Loucy (cell line): Measurements from ENCODE around the gene PALLD.

Experiments used
- H2AFZ ChIP-seq: fragments of 200-600 bp; sonication (generic); 2 replicates; pipeline ENCODE4 v1.6.0; 2016; ENCODE audit warnings: antibody characterized with exemption, mild to moderate bottlenecking, low read length, moderate library complexity
- H3F3A ChIP-seq: fragments of 200-600 bp; 2 replicates; pipeline ENCODE4 v1.6.0; 2016; ENCODE audit warnings: antibody characterized with exemption, low read depth, mild to moderate bottlenecking
- H3K27me3 ChIP-seq: fragments of 200-600 bp; sonication (generic); 2 replicates; pipeline ENCODE4 v1.6.1; 2014; ENCODE audit warnings: low read length, mild to moderate bottlenecking; ENCODE audit not compliant: insufficient read depth, poor library complexity, severe bottlenecking
- H3K36me3 ChIP-seq: fragments of 200-600 bp; sonication (generic); 2 replicates; pipeline ENCODE4 v1.6.1; 2016; ENCODE audit warnings: low read length; ENCODE audit not compliant: insufficient read depth
- H3K4me1 ChIP-seq: fragments of 200-600 bp; sonication (generic); 2 replicates; pipeline ENCODE4 v1.5.1; 2014; ENCODE audit warnings: low read length, mild to moderate bottlenecking; ENCODE audit not compliant: insufficient read depth, poor library complexity, severe bottlenecking
- H3K4me2 ChIP-seq: fragments of 200-600 bp; sonication (generic); 2 replicates; pipeline ENCODE4 v1.6.0; 2014; ENCODE audit warnings: antibody characterized with exemption, low read length, low read depth, mild to moderate bottlenecking; ENCODE audit not compliant: poor library complexity, severe bottlenecking
- H3K4me3 ChIP-seq: fragments of 200-600 bp; sonication (generic); 2 replicates; pipeline ENCODE4 v1.5.1; 2014; ENCODE audit warnings: low read length, mild to moderate bottlenecking, mixed read lengths; ENCODE audit not compliant: poor library complexity, severe bottlenecking
- H3K79me2 ChIP-seq: fragments of 200-600 bp; sonication (generic); 2 replicates; pipeline ENCODE4 v1.6.1; 2014; ENCODE audit warnings: low read length; ENCODE audit not compliant: insufficient read depth
- H3K9ac ChIP-seq: fragments of 200-600 bp; sonication (generic); 2 replicates; pipeline ENCODE4 v1.6.0; 2014; ENCODE audit warnings: mild to moderate bottlenecking, low read depth, low read length, moderate library complexity; ENCODE audit not compliant: poor library complexity, severe bottlenecking
- H3K9me2 ChIP-seq: fragments of 200-600 bp; sonication (generic); replicated peaks from 2 replicates; pipeline ENCODE4 v1.6.1; 2016; ENCODE audit warnings: low read depth, low read length, mixed read lengths
- H3K9me3 ChIP-seq: fragments of 200-600 bp; sonication (generic); 2 replicates; pipeline ENCODE4 v1.6.1; 2014; ENCODE audit warnings: mild to moderate bottlenecking, antibody characterized with exemption, low read length, low read depth; ENCODE audit not compliant: insufficient read depth
- H4K20me1 ChIP-seq: fragments of 200-600 bp; sonication (generic); 2 replicates; pipeline ENCODE4 v1.6.0; 2014; ENCODE audit warnings: antibody characterized with exemption, low read length, mild to moderate bottlenecking; ENCODE audit not compliant: insufficient read depth, poor library complexity, severe bottlenecking
- EZH2phosphoT487 ChIP-seq: fragments of 200-600 bp; IDR thresholded peaks from 2 replicates; pipeline ENCODE4 v1.6.1; 2018; ENCODE audit warnings: antibody characterized with exemption, mild to moderate bottlenecking, moderate library complexity, borderline replicate concordance
- TF ChIP-seq, protein P1 (sequence below): fragments of 200-600 bp; sonication (generic); conservative IDR thresholded peaks from 2 replicates; pipeline ENCODE4 v1.5.1; 2014; ENCODE audit warnings: mild to moderate bottlenecking, antibody characterized with exemption, low read length

PALLD gene

DNA sequence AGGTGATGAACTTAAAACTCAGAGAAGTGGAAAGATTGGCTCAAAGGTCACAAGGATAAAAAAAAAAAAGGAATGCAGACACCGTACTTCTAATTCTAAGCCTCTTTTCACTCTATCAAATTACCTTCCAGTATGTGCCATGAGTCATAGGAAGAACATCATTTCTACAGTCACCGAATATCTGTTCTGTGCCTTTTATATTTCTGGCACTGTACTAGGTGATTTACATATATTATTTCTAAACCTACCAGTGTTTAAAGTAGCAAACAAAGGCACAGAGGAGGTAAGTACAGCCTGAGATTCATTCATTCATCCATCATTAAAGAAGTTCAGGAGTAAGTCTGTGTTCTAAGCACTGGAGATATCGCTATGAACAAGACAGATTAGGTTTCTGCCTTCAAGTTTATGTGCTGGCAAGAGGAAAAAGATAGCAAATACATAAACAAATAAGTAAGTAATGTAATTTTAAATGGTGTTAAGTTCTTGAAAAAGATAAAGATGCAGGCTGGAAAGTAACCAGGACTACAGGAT is 65.3 kb downstream of the PALLD start:
- no peaks in the 10 kb centered on the region for H4K20me1 ChIP-seq
- no peaks in the 10 kb centered on the region for H3K36me3 ChIP-seq
- TF ChIP-seq, protein P1, sequence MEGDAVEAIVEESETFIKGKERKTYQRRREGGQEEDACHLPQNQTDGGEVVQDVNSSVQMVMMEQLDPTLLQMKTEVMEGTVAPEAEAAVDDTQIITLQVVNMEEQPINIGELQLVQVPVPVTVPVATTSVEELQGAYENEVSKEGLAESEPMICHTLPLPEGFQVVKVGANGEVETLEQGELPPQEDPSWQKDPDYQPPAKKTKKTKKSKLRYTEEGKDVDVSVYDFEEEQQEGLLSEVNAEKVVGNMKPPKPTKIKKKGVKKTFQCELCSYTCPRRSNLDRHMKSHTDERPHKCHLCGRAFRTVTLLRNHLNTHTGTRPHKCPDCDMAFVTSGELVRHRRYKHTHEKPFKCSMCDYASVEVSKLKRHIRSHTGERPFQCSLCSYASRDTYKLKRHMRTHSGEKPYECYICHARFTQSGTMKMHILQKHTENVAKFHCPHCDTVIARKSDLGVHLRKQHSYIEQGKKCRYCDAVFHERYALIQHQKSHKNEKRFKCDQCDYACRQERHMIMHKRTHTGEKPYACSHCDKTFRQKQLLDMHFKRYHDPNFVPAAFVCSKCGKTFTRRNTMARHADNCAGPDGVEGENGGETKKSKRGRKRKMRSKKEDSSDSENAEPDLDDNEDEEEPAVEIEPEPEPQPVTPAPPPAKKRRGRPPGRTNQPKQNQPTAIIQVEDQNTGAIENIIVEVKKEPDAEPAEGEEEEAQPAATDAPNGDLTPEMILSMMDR, result no peak
- no peak for TF ChIP-seq EZH2phosphoT487
- no peaks in the 10 kb centered on the region for H3K27me3 ChIP-seq
- H3K4me3 ChIP-seq, result no peak overlapping the region
- no peaks in the 10 kb centered on the region for H3K9me2 ChIP-seq
- H3F3A ChIP-seq, result no peaks in the 10 kb centered on the region
- H3K9ac ChIP-seq, result no peak overlapping the region
- H3K4me1 ChIP-seq, result no peaks in the 10 kb centered on the region
- no peak overlapping the region for H2AFZ ChIP-seq
- H3K9me3 ChIP-seq, result no peaks in the 10 kb centered on the region
- H3K4me2 ChIP-seq, result no peak overlapping the region
- no peaks in the 10 kb centered on the region for H3K79me2 ChIP-seq

DNA sequence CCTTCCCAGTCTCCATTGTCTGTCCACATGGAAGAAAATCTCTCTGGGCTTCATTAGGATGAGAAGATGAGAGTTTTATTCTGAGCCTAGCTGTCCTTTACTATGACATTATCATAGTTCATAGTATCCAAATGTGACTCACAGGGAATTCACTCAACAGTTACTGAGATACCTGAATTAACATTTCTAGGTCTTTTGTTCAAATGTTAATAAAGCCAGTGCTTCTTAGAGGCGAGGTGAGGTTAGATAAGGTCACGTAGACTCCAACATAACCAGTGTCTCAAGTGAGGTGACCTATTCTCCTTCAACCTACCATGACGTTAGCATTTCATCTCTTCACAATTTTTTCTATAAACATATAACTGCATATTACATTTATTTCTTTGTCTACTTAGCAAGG is 67.2 kb downstream of the PALLD start:
- no peak overlapping the region for H3K4me2 ChIP-seq
- H3K4me1 ChIP-seq, result no peaks in the 10 kb centered on the region
- no peak overlapping the region for H3K9ac ChIP-seq
- no peaks in the 10 kb centered on the region for H3K79me2 ChIP-seq
- H3K27me3 ChIP-seq, result no peaks in the 10 kb centered on the region
- H3K36me3 ChIP-seq, result no peaks in the 10 kb centered on the region
- H3K4me3 ChIP-seq, result no peak overlapping the region
- no peaks in the 10 kb centered on the region for H4K20me1 ChIP-seq
- H2AFZ ChIP-seq, result no peak overlapping the region
- H3K9me2 ChIP-seq, result no peaks in the 10 kb centered on the region
- TF ChIP-seq EZH2phosphoT487, result no peak
- TF ChIP-seq, protein P1, result no peak
- no peaks in the 10 kb centered on the region for H3K9me3 ChIP-seq
- no peaks in the 10 kb centered on the region for H3F3A ChIP-seq

DNA sequence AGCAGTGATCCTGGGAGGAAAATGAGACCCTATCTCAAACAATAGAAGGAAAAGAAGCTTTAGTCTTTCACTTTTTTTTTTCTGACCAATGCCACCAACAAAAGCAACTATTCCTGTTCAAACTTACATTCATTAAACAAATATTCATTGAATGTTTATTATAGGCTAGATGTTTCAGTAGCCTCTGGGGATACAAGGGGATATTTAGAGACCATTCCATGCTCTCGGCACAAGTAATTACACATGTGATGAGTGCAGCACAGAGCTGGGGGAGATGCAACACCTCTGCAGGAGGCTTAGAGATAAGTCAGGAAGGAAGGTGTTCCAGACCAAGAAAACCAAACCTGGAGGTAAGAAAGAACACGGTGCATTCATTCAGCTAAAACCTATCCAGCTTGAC is 68.3 kb downstream of the PALLD start:
- Histone ChIP-seq H3K4me3 (no peak overlapping the region), H3K9me2 (no peaks in the 10 kb centered on the region), H3K4me1 (no peaks in the 10 kb centered on the region), H4K20me1 (no peaks in the 10 kb centered on the region), H3F3A (no peaks in the 10 kb centered on the region), H3K9ac (no peak overlapping the region), H3K4me2 (no peak overlapping the region), H3K27me3 (no peaks in the 10 kb centered on the region), H3K36me3 (no peaks in the 10 kb centered on the region), H3K9me3 (no peaks in the 10 kb centered on the region), H3K79me2 (no peaks in the 10 kb centered on the region), H2AFZ (no peak overlapping the region)
- TF ChIP-seq, protein P1, result no peak
